Keratinocyte (primary cell): ENCODE measurements around the gene MBTPS1. TPM values are rescaled to one million over a fixed set of nuclear protein-coding genes. Genes with fewer than 3 reads are reported as not detected.

Experiments used
- DNase-seq: peaks from one replicate; pipeline ENCODE4 v3.0.0-alpha.2; 2011; ENCODE audit warnings: low read depth, missing footprints, low spot score
- FAIRE-seq: peaks from 2 replicates; lab custom pipeline; 2011; peaks lifted over from hg19 to GRCh38; lab: Jason Lieb, UNC
- H2AFZ ChIP-seq: 2 replicates; pipeline ENCODE4 v1.6.0; 2012; ENCODE audit warnings: low read length, control low read depth, inconsistent platforms; ENCODE audit not compliant: control insufficient read depth
- H3K27ac ChIP-seq: 2 replicates; pipeline ENCODE4 v1.5.1; 2011; ENCODE audit warnings: low read length; ENCODE audit not compliant: control insufficient read depth, insufficient read depth
- H3K27me3 ChIP-seq: 3 replicates; pipeline ENCODE4 v1.6.0; 2011; ENCODE audit warnings: low read length; ENCODE audit not compliant: control insufficient read depth, insufficient read depth; ENCODE audit errors: extremely low read depth
- H3K36me3 ChIP-seq, 2 experiments: 2 replicates in 1 of 2; 3 replicates in 1 of 2; pipeline ENCODE4 v1.5.1; 2011; ENCODE audit warnings: low read length in 2 of 2, mild to moderate bottlenecking in 1 of 2; ENCODE audit not compliant: control insufficient read depth in 2 of 2, insufficient read depth in 2 of 2; ENCODE audit errors: extremely low read depth in 1 of 2
- H3K4me1 ChIP-seq: 3 replicates; pipeline ENCODE4 v1.5.1; 2011; ENCODE audit warnings: low read length; ENCODE audit not compliant: control insufficient read depth, insufficient read depth; ENCODE audit errors: extremely low read depth
- H3K4me2 ChIP-seq: 3 replicates; pipeline ENCODE4 v1.6.0; 2011; ENCODE audit warnings: low read depth, low read length; ENCODE audit not compliant: control insufficient read depth, insufficient read depth; ENCODE audit errors: extremely low read depth
- H3K4me3 ChIP-seq, 3 experiments: fragments of 200-600 bp in 1 of 3; sonication (generic) in 1 of 3; 2 replicates in 2 of 3; 3 replicates in 1 of 3; pipeline ENCODE4 v1.5.1; 2011 to 2016; ENCODE audit warnings: low read length in 3 of 3, mild to moderate bottlenecking in 3 of 3, control low read depth in 2 of 3, inconsistent platforms in 1 of 3, low read depth in 1 of 3, mixed read lengths in 1 of 3, mixed run types in 1 of 3, moderate library complexity in 1 of 3; ENCODE audit not compliant: control insufficient read depth in 2 of 3, insufficient read depth in 2 of 3; ENCODE audit errors: extremely low read depth in 1 of 3
- H3K79me2 ChIP-seq: 2 replicates; pipeline ENCODE4 v1.6.0; 2012; ENCODE audit warnings: low read length; ENCODE audit not compliant: control insufficient read depth, insufficient read depth
- H3K9ac ChIP-seq: 3 replicates; pipeline ENCODE4 v1.6.0; 2011; ENCODE audit warnings: low read length; ENCODE audit not compliant: control insufficient read depth, insufficient read depth; ENCODE audit errors: extremely low read depth
- H3K9me1 ChIP-seq: 3 replicates; pipeline ENCODE4 v1.6.0; 2011; ENCODE audit warnings: low read length; ENCODE audit not compliant: control insufficient read depth, insufficient read depth; ENCODE audit errors: extremely low read depth
- H3K9me3 ChIP-seq: 2 replicates; pipeline ENCODE4 v1.5.1; 2012; ENCODE audit warnings: low read depth, low read length; ENCODE audit not compliant: control insufficient read depth
- H4K20me1 ChIP-seq: 3 replicates; pipeline ENCODE4 v1.6.0; 2011; ENCODE audit warnings: low read length; ENCODE audit not compliant: control insufficient read depth, insufficient read depth; ENCODE audit errors: extremely low read depth
- CTCF ChIP-seq, 3 experiments: IDR thresholded peaks in 1 of 3; conservative IDR thresholded peaks in 1 of 3; optimal IDR thresholded peaks in 1 of 3; 2 replicates in 2 of 3; 3 replicates in 1 of 3; pipeline versions ENCODE3 to v1.5.1; 2011; ENCODE audit warnings: low read length in 3 of 3, mild to moderate bottlenecking in 3 of 3, moderate library complexity in 2 of 3, control low read depth in 1 of 3, inconsistent platforms in 1 of 3; ENCODE audit not compliant: insufficient read depth in 2 of 3; ENCODE audit errors: extremely low read depth in 1 of 3
- EZH2 ChIP-seq: IDR thresholded peaks from one replicate; pipeline ENCODE4 v1.6.1; 2012; ENCODE audit warnings: inconsistent platforms, mild to moderate bottlenecking, low read length, moderate library complexity
- dilution Hi-C: fragments of 300-500 bp; cut with MboI; formaldehyde crosslinking; loops from one replicate; pipeline ENCODE4 v1.7.0; 2020; ENCODE audit warnings: low sequenced_read_pairs; ENCODE audit not compliant: extremely low pct_ligation_motif_present
- polyA plus RNA-seq, 5 experiments: library from polyadenylated mRNA; depleted of rRNA in 3 of 5; stranded (reverse) in 3 of 5; stranded (forward) in 1 of 5; unstranded in 1 of 5; fragments of >200 nt; gene quantifications; 1 replicate in 1 of 5; 2 replicates in 3 of 5; 3 replicates in 1 of 5; pipeline versions ENCODE4 v1.2.1 to v1.2.3, GENCODE V29; 2011 to 2012; ENCODE audit warnings: missing spikeins in 2 of 5, low read depth in 1 of 5, low replicate concordance in 1 of 5

Gene MBTPS1
- polyA plus RNA-seq, 1 donor (not counting 4 experiments of a cell fraction or from before 2014, with no cell fraction given) = 56.0 TPM

GRCh38 chr16:84062734-84063640 lies 53.8 kb downstream of the MBTPS1 start:
- TF ChIP-seq EZH2 (no peak), CTCF (optimal IDR thresholded peaks at IDR 0.05 in 1 of 3, IDR thresholded peaks at IDR 0.05 in 1 of 3, conservative IDR thresholded peaks at IDR 0.05 in 1 of 3; ENCODE audit: extremely low read depth in 1 of 3, insufficient read depth in 2 of 3, low read length in 3 of 3) (peak; percentile 89 to 94 (median 93))
- Histone ChIP-seq H3K4me1 (no peaks in the 10 kb centered on the region), H3K27me3 (no peaks in the 10 kb centered on the region), H3K9ac (no peak overlapping the region), H3K36me3 (peaks cover 27 to 39% of the 10 kb centered on the region in 2 experiments), H3K9me3 (no peaks in the 10 kb centered on the region), H3K79me2 (no peaks in the 10 kb centered on the region), H3K4me2 (no peak overlapping the region), H2AFZ (no peak overlapping the region), H3K27ac (no peak overlapping the region), H3K9me1 (no peaks in the 10 kb centered on the region), H4K20me1 (no peaks in the 10 kb centered on the region), H3K4me3 (no peak overlapping the region)
- FAIRE-seq (no peak), DNase-seq (no peak)
- dilution Hi-C loops = no loop called here

GRCh38 chr16:84061236-84061819 lies 55.4 kb downstream of the MBTPS1 start:
- H4K20me1 ChIP-seq = no peaks in the 10 kb centered on the region
- H3K36me3 ChIP-seq = peaks cover 23 to 44% of the 10 kb centered on the region in 2 experiments
- no peak overlapping the region for H3K4me2 ChIP-seq
- no peaks in the 10 kb centered on the region for H3K4me1 ChIP-seq
- no peak overlapping the region for H2AFZ ChIP-seq
- TF ChIP-seq EZH2 = no peak
- TF ChIP-seq CTCF (optimal IDR thresholded peaks at IDR 0.05 in 1 of 3, IDR thresholded peaks at IDR 0.05 in 1 of 3, conservative IDR thresholded peaks at IDR 0.05 in 1 of 3; ENCODE audit: extremely low read depth in 1 of 3, insufficient read depth in 2 of 3, low read length in 3 of 3) = no peak
- dilution Hi-C loops = no loop called here
- H3K27me3 ChIP-seq = no peaks in the 10 kb centered on the region
- no peak overlapping the region for H3K27ac ChIP-seq
- FAIRE-seq (no peak), DNase-seq (no peak)
- H3K9me1 ChIP-seq = no peaks in the 10 kb centered on the region
- H3K79me2 ChIP-seq = no peaks in the 10 kb centered on the region
- no peak overlapping the region for H3K9ac ChIP-seq
- H3K4me3 ChIP-seq = no peak overlapping the region
- H3K9me3 ChIP-seq = no peaks in the 10 kb centered on the region
